Measurements from ENCODE around the gene MAST4.
"Not testable (repeated sequence)": the region's sequence is repeated elsewhere in the genome, so short reads cannot be mapped to it uniquely, and the experiment has no call there.

MAST4 gene

DNA sequence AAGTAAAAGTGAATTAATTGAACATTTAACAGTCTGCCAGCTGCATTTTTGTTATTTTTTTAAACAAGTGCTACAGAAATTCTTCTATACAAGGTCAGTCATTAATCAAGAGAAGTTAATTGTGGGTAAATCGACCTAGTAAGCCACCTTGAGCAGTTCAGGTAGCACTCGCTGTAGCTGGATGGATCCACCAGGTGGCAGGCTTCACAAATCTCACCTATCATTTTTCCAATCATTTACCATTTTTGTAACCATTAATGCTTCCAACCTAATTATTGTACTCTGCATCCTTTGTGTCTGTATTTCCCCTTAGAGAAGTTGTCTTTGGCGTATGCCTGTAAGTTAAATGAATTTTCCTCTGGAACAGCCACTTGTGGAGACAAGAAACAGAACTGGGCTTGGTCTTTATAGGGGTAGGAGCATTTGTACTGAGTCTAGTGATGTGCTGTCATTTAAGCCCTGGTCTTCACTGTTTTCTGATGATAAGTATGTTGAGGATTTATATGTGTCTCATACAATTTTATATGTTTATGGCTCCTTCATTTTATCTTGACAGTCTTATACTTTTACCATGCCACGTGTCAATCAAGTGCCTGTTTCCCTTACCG, 560.9 kb downstream of the MAST4 start:
- H3K4me3 Mint-ChIP-seq: no peak overlapping the region
- H3K4me1 Mint-ChIP-seq: peaks cover 42% of the 10 kb centered on the region

DNA sequence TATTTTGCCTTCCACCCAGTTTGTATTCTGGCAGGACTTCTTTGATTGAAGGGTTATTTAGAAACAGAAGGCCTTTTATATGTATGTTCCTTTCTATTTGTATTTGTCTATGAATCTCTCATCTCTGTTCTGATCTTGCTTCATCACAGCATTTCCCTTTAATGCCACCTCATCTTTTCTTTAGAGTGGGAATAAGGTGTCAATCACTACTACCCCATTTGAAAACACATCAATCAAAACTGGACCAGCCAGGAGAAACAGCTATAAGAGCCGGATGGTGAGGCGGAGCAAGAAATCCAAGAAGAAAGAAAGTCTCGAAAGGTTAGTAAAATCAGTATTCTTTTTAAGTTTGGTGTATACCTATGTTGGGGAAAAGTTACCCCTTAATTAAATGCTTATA, 564.1 kb downstream of the MAST4 start:
- H3K36me3 Mint-ChIP-seq: peaks cover 46% of the 10 kb centered on the region
- peak overlapping the region; percentile 97 for H3K27ac Mint-ChIP-seq
- peak overlapping the region; percentile 80 for H3K4me3 Mint-ChIP-seq
- H3K4me1 Mint-ChIP-seq: peaks cover 68% of the 10 kb centered on the region
- no peak for DNase-seq (ENCODE audit: low spot score in 2 of 2)
- no peak for ATAC-seq
- no peaks in the 10 kb centered on the region for H3K9me3 Mint-ChIP-seq

More for the DNA sequence above, 560.9 kb downstream of the MAST4 start:
- ATAC-seq (peak; percentile 43), DNase-seq (ENCODE audit: low spot score in 2 of 2) (no peak)
- H3K27ac Mint-ChIP-seq: peak overlapping the region; percentile 69
- H3K9me3 Mint-ChIP-seq: no peaks in the 10 kb centered on the region
- peaks cover 28% of the 10 kb centered on the region for H3K36me3 Mint-ChIP-seq

DNA sequence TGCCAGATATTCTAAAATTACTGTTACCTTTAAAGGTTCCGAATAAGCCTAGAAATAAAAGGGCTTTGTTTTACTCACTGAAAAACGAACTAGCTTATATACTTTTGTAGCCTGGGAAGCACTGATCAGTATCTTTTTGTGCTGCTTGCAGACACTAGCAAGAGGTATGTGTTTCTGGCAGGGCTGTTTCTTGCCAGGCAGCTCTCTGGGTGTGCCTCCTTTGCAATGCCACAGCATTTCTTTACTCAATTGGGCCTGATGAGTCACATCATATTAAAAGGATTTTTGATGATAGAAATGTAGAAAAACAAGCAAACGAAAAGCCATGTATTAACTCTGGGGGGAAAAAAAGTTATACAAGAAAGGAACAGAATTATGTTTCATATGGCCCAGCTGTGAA, 564.8 kb downstream of the MAST4 start:
- Mint-ChIP-seq H3K36me3 (peaks cover 53% of the 10 kb centered on the region), H3K9me3 (no peaks in the 10 kb centered on the region), H3K27ac (peak overlapping the region; percentile 97), H3K4me1 (peaks cover 73% of the 10 kb centered on the region), H3K4me3 (peak overlapping the region; percentile 80)
- ATAC-seq: peak; percentile 33
- DNase-seq (ENCODE audit: low spot score in 2 of 2): no peak

DNA sequence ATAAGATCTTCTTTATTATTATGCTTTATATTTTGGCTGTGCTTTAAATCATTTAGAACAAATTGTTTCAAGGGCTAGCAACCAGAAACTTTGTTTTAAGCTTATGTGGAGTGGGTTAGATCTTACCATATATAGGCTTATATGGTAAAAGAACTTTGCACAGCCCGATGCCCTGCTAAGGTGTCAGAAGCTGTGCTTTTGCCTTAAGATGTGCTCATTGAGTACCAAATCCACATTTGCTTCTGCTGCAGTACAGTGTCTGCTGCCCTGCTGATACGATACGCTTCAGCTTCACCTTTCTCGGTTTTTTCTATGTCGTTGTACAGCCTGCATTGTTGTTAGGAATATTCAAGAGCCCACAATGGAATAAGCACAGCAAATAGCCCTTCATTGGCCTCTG, 565.6 kb downstream of the MAST4 start:
- Mint-ChIP-seq H3K27ac (peak overlapping the region; percentile 97), H3K4me1 (peaks cover 71% of the 10 kb centered on the region), H3K4me3 (peak overlapping the region; percentile 80), H3K36me3 (peaks cover 61% of the 10 kb centered on the region), H3K9me3 (no peaks in the 10 kb centered on the region)
- no peak for ATAC-seq
- DNase-seq (ENCODE audit: low spot score in 2 of 2): no peak

DNA sequence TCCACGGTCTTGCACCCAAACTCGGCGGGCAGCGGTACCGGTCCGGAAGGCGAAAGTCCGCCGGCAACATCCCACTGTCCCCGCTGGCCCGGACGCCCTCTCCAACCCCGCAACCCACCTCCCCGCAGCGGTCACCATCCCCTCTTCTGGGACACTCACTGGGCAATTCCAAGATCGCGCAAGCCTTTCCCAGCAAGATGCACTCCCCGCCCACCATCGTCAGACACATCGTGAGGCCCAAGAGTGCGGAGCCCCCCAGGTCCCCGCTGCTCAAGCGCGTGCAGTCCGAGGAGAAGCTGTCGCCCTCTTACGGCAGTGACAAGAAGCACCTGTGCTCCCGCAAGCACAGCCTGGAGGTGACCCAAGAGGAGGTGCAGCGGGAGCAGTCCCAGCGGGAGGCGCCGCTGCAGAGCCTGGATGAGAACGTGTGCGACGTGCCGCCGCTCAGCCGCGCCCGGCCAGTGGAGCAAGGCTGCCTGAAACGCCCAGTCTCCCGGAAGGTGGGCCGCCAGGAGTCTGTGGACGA, 567.1 kb downstream of the MAST4 start:
- no peaks in the 10 kb centered on the region for H3K9me3 Mint-ChIP-seq
- H3K27ac Mint-ChIP-seq: peak overlapping the region; percentile 97
- H3K4me1 Mint-ChIP-seq: peaks cover 76% of the 10 kb centered on the region
- H3K36me3 Mint-ChIP-seq: peaks cover 59% of the 10 kb centered on the region
- peak overlapping the region; percentile 80 for H3K4me3 Mint-ChIP-seq
- peak; percentile 3 for ATAC-seq
- DNase-seq (ENCODE audit: low spot score in 2 of 2): no peak

DNA sequence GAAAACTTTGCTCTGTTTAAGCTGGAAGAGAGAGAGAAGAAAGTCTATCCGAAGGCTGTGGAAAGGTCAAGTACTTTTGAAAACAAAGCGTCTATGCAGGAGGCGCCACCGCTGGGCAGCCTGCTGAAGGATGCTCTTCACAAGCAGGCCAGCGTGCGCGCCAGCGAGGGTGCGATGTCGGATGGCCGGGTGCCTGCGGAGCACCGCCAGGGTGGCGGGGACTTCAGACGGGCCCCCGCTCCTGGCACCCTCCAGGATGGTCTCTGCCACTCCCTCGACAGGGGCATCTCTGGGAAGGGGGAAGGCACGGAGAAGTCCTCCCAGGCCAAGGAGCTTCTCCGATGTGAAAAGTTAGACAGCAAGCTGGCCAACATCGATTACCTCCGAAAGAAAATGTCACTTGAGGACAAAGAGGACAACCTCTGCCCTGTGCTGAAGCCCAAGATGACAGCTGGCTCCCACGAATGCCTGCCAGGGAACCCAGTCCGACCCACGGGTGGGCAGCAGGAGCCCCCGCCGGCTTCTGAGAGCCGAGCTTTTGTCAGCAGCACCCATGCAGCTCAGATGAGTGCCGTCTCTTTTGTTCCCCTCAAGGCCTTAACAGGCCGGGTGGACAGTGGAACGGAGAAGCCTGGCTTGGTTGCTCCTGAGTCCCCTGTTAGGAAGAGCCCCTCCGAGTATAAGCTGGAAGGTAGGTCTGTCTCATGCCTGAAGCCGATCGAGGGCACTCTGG, 567.8 kb downstream of the MAST4 start:
- peaks cover 59% of the 10 kb centered on the region for H3K36me3 Mint-ChIP-seq
- H3K9me3 Mint-ChIP-seq: no peaks in the 10 kb centered on the region
- H3K27ac Mint-ChIP-seq: peak overlapping the region; percentile 97
- H3K4me1 Mint-ChIP-seq: peaks cover 79% of the 10 kb centered on the region
- no peak for ATAC-seq
- DNase-seq (ENCODE audit: low spot score in 2 of 2): no peak
- peak overlapping the region; percentile 80 for H3K4me3 Mint-ChIP-seq

DNA sequence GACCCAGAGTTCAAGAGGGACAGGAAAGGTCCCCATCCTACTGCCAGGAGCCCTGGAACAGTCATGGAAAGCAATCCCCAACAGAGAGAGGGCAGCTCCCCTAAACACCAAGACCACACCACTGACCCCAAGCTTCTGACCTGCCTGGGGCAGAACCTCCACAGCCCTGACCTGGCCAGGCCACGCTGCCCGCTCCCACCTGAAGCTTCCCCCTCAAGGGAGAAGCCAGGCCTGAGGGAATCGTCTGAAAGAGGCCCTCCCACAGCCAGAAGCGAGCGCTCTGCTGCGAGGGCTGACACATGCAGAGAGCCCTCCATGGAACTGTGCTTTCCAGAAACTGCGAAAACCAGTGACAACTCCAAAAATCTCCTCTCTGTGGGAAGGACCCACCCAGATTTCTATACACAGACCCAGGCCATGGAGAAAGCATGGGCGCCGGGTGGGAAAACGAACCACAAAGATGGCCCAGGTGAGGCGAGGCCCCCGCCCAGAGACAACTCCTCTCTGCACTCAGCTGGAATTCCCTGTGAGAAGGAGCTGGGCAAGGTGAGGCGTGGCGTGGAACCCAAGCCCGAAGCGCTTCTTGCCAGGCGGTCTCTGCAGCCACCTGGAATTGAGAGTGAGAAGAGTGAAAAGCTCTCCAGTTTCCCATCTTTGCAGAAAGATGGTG, 568.8 kb downstream of the MAST4 start:
- Mint-ChIP-seq H3K9me3 (no peaks in the 10 kb centered on the region), H3K4me1 (peaks cover 70% of the 10 kb centered on the region), H3K27ac (peak overlapping the region; percentile 97), H3K36me3 (peaks cover 59% of the 10 kb centered on the region), H3K4me3 (peak overlapping the region; percentile 80)
- ATAC-seq (no peak), DNase-seq (ENCODE audit: low spot score in 2 of 2) (no peak)

DNA sequence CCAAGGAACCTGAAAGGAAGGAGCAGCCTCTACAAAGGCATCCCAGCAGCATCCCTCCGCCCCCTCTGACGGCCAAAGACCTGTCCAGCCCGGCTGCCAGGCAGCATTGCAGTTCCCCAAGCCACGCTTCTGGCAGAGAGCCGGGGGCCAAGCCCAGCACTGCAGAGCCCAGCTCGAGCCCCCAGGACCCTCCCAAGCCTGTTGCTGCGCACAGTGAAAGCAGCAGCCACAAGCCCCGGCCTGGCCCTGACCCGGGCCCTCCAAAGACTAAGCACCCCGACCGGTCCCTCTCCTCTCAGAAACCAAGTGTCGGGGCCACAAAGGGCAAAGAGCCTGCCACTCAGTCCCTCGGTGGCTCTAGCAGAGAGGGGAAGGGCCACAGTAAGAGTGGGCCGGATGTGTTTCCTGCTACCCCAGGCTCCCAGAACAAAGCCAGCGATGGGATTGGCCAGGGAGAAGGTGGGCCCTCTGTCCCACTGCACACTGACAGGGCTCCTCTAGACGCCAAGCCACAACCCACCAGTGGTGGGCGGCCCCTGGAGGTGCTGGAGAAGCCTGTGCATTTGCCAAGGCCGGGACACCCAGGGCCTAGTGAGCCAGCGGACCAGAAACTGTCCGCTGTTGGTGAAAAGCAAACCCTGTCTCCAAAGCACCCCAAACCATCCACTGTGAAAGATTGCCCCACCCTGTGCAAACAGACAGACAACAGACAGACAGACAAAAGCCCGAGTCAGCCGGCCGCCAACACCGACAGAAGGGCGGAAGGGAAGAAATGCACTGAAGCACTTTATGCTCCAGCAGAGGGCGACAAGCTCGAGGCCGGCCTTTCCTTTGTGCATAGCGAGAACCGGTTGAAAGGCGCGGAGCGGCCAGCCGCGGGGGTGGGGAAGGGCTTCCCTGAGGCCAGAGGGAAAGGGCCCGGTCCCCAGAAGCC, 569.6 kb downstream of the MAST4 start:
- H3K4me1 Mint-ChIP-seq: peaks cover 64% of the 10 kb centered on the region
- peaks cover 59% of the 10 kb centered on the region for H3K36me3 Mint-ChIP-seq
- peak overlapping the region; percentile 97 for H3K27ac Mint-ChIP-seq
- DNase-seq (ENCODE audit: low spot score in 2 of 2): peak; percentile 68 to 88
- no peaks in the 10 kb centered on the region for H3K9me3 Mint-ChIP-seq
- peak; percentile 81 for ATAC-seq
- H3K4me3 Mint-ChIP-seq: peak overlapping the region; percentile 80

DNA sequence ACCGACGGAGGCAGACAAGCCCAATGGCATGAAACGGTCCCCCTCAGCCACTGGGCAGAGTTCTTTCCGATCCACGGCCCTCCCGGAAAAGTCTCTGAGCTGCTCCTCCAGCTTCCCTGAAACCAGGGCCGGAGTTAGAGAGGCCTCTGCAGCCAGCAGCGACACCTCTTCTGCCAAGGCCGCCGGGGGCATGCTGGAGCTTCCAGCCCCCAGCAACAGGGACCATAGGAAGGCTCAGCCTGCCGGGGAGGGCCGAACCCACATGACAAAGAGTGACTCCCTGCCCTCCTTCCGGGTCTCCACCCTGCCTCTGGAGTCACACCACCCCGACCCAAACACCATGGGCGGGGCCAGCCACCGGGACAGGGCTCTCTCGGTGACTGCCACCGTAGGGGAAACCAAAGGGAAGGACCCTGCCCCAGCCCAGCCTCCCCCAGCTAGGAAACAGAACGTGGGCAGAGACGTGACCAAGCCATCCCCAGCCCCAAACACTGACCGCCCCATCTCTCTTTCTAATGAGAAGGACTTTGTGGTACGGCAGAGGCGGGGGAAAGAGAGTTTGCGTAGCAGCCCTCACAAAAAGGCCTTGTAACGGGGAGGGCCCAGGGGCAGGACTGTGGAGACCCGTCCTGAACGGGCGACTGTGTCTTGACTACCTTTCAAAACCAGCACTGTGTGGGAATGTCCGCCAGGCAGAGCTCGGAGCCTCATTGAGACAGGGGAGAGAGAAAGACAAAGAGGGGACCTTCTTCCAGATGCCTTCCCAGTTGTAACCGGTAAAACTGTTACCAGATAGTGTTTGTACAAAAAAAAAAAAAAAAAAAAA, 570.5 kb downstream of the MAST4 start:
- Mint-ChIP-seq H3K4me1 (peaks cover 56% of the 10 kb centered on the region), H3K9me3 (no peaks in the 10 kb centered on the region), H3K36me3 (peaks cover 53% of the 10 kb centered on the region), H3K27ac (peak overlapping the region; percentile 97), H3K4me3 (peak overlapping the region; percentile 80)
- DNase-seq (ENCODE audit: low spot score in 2 of 2) (peak; percentile 57 to 82), ATAC-seq (peak; percentile 83)

DNA sequence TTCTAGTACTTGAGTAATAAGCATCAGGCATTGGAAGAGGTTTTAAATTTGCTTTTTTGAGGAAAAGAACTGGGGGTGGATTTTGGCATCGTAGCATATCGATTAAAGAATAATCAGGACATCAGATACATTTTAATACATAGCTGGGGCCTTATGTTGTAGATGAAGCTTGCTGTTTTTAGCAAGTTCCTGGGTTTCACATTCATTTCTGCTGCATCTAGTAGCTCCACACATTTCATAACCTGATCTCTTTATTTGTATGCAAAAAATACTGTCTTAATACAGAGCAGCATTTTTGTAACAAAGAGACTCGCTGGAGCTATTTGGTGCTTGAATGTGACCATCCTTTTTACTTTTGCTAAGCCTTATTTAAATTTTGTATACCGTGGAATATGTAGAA, 571.9 kb downstream of the MAST4 start:
- H3K27ac Mint-ChIP-seq: peak overlapping the region; percentile 97
- H3K9me3 Mint-ChIP-seq: no peaks in the 10 kb centered on the region
- H3K36me3 Mint-ChIP-seq: peaks cover 39% of the 10 kb centered on the region
- H3K4me1 Mint-ChIP-seq: peaks cover 42% of the 10 kb centered on the region
- ATAC-seq (no peak), DNase-seq (ENCODE audit: low spot score in 2 of 2) (no peak)
- H3K4me3 Mint-ChIP-seq: peak overlapping the region; percentile 80

DNA sequence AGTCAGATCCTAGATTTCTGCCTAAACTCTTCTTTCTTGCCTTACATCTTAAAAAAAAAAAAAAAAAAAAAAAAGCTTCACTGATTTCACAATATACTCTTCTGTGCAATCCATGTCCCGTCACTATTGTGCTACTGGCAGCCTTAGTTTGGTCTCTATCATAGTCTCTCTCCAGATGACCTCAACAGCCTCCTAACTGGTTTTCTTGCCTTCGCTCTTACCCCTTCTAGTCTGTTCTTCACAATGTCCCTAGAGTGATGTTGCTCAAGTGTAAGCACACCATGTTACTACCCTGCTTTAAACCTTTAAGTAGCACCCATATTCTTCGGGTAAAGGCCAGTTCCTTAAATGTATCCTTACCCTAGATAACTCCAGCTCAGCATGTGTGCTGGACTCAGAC, 574.6 kb downstream of the MAST4 start:
- no peak for DNase-seq (ENCODE audit: low spot score in 2 of 2)
- Mint-ChIP-seq H3K27ac (no peak overlapping the region), H3K4me1 (peaks cover 24% of the 10 kb centered on the region), H3K4me3 (no peak overlapping the region), H3K9me3 (peaks cover 2% of the 10 kb centered on the region), H3K36me3 (peaks cover 12% of the 10 kb centered on the region)
- ATAC-seq: no peak

DNA sequence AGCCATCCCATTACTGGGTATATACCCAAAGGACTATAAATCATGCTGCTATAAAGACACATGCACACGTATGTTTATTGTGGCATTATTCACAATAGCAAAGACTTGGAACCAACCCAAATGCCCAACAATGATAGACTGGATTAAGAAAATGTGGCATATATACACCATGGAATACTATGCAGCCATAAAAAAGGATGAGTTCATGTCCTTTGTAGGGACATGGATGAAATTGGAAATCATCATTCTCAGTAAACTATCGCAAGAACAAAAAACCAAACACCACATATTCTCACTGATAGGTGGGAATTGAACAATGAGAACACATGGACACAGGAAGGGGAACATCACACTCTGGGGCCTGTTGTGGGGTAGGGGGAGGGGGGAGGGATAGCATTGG, 577.2 kb downstream of the MAST4 start:
- not testable (repeated sequence) for H3K4me1 Mint-ChIP-seq; H3K27ac Mint-ChIP-seq; DNase-seq (ENCODE audit: low spot score in 2 of 2); ATAC-seq; H3K4me3 Mint-ChIP-seq; H3K36me3 Mint-ChIP-seq
- H3K9me3 Mint-ChIP-seq: peaks cover 14% of the 10 kb centered on the region

DNA sequence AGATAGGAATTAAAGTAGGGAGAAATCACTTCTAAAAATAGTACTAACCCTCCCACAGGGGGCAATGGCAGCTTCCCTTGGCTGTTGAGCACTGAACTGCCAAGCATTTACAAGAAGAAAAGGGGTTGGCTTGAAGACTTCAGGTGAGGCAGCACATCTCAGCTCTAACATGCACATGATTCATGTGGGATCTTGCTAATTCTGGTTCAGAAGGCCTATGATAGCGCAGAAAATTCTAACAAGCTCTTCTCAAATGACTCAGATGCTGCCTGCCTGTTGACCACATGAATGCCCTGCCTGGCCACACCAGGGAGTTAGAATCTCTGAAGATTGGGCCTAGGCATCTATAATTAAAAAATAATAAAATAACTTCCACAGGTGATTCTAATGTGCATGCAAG, 577.8 kb downstream of the MAST4 start:
- H3K4me1 Mint-ChIP-seq: peaks cover 8% of the 10 kb centered on the region
- DNase-seq (ENCODE audit: low spot score in 2 of 2) (no peak), ATAC-seq (peak; percentile 75)
- no peak overlapping the region for H3K27ac Mint-ChIP-seq
- peaks cover 16% of the 10 kb centered on the region for H3K9me3 Mint-ChIP-seq
- no peaks in the 10 kb centered on the region for H3K36me3 Mint-ChIP-seq
- H3K4me3 Mint-ChIP-seq: no peak overlapping the region

DNA sequence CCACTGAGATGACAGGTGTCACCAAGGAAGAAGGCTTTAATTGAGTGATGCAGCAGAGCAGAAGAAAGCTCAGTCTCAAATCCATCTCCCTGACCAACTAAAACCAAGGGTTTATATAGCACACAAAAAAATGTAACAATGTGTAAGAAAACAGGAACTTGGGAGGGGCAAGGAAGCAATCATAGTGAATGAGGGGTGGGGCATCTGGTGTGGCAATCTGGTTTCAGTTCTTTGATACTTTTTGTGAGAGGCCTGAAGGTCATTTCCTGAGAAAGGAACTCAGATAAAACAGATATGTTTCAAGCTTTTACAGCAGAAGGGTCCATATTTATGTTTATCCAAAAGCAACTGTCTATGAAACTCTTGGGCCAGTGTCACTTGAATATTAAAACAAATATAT, 580.7 kb downstream of the MAST4 start:
- DNase-seq (ENCODE audit: low spot score in 2 of 2) (no peak), ATAC-seq (no peak)
- Mint-ChIP-seq H3K4me1 (peaks cover 20% of the 10 kb centered on the region), H3K36me3 (no peaks in the 10 kb centered on the region), H3K9me3 (peaks cover 16% of the 10 kb centered on the region), H3K4me3 (no peak overlapping the region), H3K27ac (peak overlapping the region; percentile 43)

Measured in stimulated activated effector memory CD8-positive, alpha-beta T cell treated with anti-CD3 and anti-CD28 coated beads, Interleukin-12 subunit alpha, Interleukin-12 subunit beta, amount 100 ng/mL, for 72 hours (primary cell).